GM12872 (cell line): ENCODE measurements around the gene C11orf97.

ENCODE experiments used
- TF ChIP-seq, protein P1 (sequence below): IDR thresholded peaks from 3 replicates; pipeline ENCODE4 v1.5.1; 2011; ENCODE audit warnings: low read depth, mild to moderate bottlenecking, low read length, moderate library complexity; ENCODE audit not compliant: insufficient read depth

C11orf97 gene

DNA sequence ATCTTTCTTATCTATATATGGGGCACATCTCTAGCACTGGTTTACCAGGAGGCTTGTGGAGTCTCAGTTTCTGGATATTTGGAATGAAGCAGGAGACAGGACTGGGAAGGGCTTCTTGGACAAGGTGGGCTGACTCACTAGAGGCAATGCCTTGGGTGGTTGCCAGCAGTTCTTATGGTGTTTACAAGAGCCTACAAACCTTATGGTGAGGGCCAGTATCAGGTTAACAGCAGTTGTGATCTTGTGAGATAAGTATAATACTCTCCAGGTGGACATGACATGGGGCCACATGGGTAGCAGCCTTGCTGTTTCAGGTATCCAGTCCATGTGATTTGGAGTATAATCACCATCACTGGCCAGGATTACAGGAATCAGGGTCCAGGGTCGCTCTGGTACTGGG, 41.7 kb downstream of the C11orf97 start:
- TF ChIP-seq, protein P1, sequence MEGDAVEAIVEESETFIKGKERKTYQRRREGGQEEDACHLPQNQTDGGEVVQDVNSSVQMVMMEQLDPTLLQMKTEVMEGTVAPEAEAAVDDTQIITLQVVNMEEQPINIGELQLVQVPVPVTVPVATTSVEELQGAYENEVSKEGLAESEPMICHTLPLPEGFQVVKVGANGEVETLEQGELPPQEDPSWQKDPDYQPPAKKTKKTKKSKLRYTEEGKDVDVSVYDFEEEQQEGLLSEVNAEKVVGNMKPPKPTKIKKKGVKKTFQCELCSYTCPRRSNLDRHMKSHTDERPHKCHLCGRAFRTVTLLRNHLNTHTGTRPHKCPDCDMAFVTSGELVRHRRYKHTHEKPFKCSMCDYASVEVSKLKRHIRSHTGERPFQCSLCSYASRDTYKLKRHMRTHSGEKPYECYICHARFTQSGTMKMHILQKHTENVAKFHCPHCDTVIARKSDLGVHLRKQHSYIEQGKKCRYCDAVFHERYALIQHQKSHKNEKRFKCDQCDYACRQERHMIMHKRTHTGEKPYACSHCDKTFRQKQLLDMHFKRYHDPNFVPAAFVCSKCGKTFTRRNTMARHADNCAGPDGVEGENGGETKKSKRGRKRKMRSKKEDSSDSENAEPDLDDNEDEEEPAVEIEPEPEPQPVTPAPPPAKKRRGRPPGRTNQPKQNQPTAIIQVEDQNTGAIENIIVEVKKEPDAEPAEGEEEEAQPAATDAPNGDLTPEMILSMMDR: no peak

DNA sequence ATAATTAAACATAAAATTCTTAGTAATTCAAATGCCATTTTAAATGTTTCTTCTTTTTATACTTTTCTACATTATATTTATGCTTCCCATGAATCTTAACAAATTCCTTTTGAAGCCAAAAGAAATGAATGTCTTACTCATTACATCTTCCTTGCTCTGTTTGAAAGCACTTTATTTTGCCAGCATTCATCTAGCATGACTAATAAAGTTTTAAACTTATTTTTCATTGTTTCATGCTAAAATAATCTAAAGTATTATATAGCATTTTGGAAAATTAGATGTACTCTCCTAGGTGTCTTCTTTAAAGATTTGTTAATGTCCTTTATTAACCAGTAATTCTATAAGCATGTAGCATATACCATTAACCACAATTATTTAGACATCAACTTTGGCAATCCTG, 45.2 kb downstream of the C11orf97 start:
- TF ChIP-seq, protein P1: no peak

DNA sequence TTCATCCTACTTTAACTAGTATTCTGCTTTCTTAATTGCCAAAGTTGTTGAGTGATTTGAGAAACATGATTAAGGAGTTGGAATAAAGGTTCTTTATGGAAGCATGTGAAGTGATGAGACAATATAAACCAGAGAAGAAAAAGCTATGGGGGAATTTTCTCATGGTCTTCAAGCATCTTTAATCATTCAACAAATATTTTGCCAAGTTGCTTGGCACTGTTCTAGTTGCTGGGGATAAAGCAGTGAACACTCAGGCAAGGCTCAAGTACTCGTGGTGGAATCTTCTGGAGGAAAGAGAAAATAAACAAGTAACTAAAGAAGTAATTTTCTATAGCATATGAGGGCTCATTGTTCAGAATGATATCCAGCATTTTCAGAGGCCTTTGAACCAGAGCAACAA, 45.7 kb downstream of the C11orf97 start:
- TF ChIP-seq, protein P1: no peak

DNA sequence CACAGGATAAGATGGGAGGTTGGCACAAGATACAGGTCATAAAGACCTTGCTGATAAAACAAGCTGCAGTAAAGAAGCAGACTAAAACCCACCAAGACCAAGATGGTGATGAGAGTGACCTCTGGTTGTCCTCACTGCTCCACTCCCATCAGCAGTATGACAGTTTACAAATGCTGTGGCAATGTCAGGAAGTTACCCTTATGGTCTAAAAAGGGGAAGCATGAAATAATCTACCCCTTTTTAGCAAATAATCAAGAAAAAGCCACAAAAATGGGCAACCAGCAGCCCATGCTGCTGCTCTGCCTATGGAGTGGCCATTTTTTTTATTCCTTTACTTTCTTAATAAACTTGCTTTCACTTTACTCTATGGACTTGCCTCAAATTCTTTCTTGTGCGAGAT, 46.2 kb downstream of the C11orf97 start:
- TF ChIP-seq, protein P1: no peak

DNA sequence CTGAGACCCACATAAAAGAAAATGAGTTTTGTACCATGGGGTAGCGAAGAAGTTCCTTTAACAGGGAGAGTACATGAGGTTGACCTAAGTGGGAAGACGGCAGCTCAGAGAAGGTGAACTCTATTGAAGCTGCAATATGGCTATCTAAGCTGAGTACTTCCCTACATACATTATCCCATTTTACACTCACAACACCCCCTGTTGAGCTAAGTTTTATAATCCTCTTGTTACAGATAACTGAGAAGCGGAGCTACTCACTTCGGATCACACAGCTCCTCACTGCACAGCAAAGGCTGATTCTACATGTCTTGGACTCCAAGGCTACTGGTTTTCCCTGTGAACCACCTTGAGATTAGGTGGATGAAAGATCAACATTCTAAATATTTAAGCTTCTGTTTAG, 46.7 kb downstream of the C11orf97 start:
- TF ChIP-seq, protein P1: no peak

DNA sequence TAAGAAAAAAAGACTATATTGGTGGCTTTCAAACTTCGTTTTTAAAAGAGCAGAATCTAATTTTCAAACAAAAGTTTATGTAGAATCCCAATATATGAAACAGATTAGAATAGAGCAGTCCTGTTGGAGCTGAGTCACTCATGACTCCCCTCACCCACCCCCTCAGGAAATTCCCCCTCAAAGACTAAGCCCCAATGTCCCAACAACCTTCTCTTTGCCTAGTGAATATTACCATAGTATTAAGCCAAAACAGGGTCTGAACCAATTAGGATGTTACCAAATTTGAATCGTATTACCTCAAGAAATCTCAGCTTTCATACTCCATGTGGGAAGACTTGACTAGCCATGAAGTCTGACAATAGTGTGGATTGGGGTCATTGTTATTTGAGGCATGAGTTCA, 47.1 kb downstream of the C11orf97 start:
- TF ChIP-seq, protein P1: no peak

DNA sequence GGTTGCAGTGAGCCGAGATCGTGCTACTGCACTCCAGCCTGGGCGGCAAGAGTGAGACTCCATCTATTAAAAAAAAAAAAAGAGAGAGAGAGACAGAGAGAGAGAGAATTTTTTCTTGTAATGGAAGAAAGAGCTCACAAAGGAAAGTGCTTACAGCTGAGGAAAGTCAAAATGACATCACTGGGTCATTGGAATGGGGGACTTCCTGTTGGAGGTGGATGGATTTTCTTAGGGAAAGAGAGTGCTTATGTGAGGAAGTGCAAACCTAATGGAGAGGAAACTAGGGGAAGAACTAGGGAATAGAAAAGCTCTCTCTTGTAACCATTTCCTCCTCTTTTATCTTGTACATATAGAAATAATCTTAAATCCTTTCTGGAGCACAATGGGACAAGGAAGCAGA, 48.6 kb downstream of the C11orf97 start:
- TF ChIP-seq, protein P1: no peak
